IMR-90 (cell line): Measurements from ENCODE around the gene GABRE. TPM values are rescaled to one million over a fixed set of nuclear protein-coding genes. Genes with fewer than 3 reads are reported as not detected.

Experiments
- ATAC-seq: fragments of 200-7000 bp; cut with Tn5 transposase; 2 replicates; pipeline ENCODE4 v1.9.1; 2020; ENCODE audit warnings: low read depth, mild to moderate bottlenecking, moderate library complexity
- BruUV-seq: library from RNA; stranded (reverse); fragments of 400-500 nt; replicated peaks from 2 replicates; lab custom pipeline; 2021; lab: Mats Ljungman, UMichigan
- CTCF ChIA-PET: fragments of 300-600 bp; formaldehyde crosslinking; extraction: SDS; loops from one replicate; lab custom pipeline; 2021; ENCODE audit warnings: antibody characterized with exemption; lab: Yijun Ruan, JAX
- POLR2A ChIA-PET: fragments of 300-600 bp; sonication (Branson Sonifier 250); formaldehyde crosslinking; loops from one replicate; lab custom pipeline; 2022; ENCODE audit warnings: antibody characterized with exemption; ENCODE audit not compliant: unreplicated experiment; lab: Charles Lee
- DNase-seq: peaks from one replicate; pipeline ENCODE4 v3.0.0; 2013
- H2AFZ ChIP-seq: replicated peaks from 2 replicates; pipeline ENCODE3; 2013; ENCODE audit warnings: low read length, mild to moderate bottlenecking; ENCODE audit not compliant: poor library complexity
- H2AK5ac ChIP-seq: 2 replicates; pipeline ENCODE4 v1.6.1; 2013; ENCODE audit warnings: low read depth, low read length, inconsistent platforms
- H2AK9ac ChIP-seq: replicated peaks from 2 replicates; pipeline ENCODE3; 2013; ENCODE audit warnings: mild to moderate bottlenecking, low read depth, low read length, moderate library complexity; ENCODE audit not compliant: poor library complexity
- H2BK120ac ChIP-seq: 2 replicates; pipeline ENCODE4 v1.6.1; 2013; ENCODE audit warnings: low read depth, low read length, inconsistent platforms
- H2BK15ac ChIP-seq: 3 replicates; pipeline ENCODE4 v1.6.1; 2013; ENCODE audit warnings: low read depth, low read length, inconsistent platforms
- H2BK20ac ChIP-seq: 2 replicates; pipeline ENCODE4 v1.6.1; 2013; ENCODE audit warnings: low read depth, mild to moderate bottlenecking, inconsistent platforms, low read length, moderate library complexity
- H2BK5ac ChIP-seq: 2 replicates; pipeline ENCODE4 v1.6.1; 2013; ENCODE audit warnings: mild to moderate bottlenecking, low read depth, low read length, inconsistent platforms; ENCODE audit not compliant: poor library complexity, severe bottlenecking
- H3K14ac ChIP-seq: replicated peaks from 2 replicates; pipeline ENCODE4 v1.6.1; 2013; ENCODE audit warnings: low read depth, low read length, inconsistent platforms
- H3K18ac ChIP-seq: 2 replicates; pipeline ENCODE4 v1.6.1; 2013; ENCODE audit warnings: low read depth, low read length, control low read depth
- H3K23ac ChIP-seq: 2 replicates; pipeline ENCODE4 v1.6.1; 2013; ENCODE audit warnings: low read depth, low read length, inconsistent platforms
- H3K27ac ChIP-seq: 2 replicates; pipeline ENCODE4 v1.5.1; 2013; ENCODE audit warnings: mild to moderate bottlenecking, control low read depth, low read length; ENCODE audit not compliant: insufficient read depth
- H3K27me3 ChIP-seq: 2 replicates; pipeline ENCODE4 v1.6.1; 2013; ENCODE audit warnings: low read length; ENCODE audit not compliant: control insufficient read depth, insufficient read depth
- H3K36me3 ChIP-seq: 2 replicates; pipeline ENCODE4 v1.6.1; 2013; ENCODE audit warnings: low read length, mixed read lengths; ENCODE audit not compliant: control insufficient read depth, insufficient read depth
- H3K4ac ChIP-seq: 2 replicates; pipeline ENCODE4 v1.6.1; 2013; ENCODE audit warnings: low read depth, low read length, inconsistent platforms
- H3K4me1 ChIP-seq: 2 replicates; pipeline ENCODE4 v1.6.1; 2013; ENCODE audit warnings: low read length, mixed read lengths; ENCODE audit not compliant: control insufficient read depth, insufficient read depth
- H3K4me2 ChIP-seq: 2 replicates; pipeline ENCODE4 v1.6.1; 2013; ENCODE audit warnings: low read depth, mild to moderate bottlenecking, control low read depth, low read length, moderate library complexity
- H3K4me3 ChIP-seq: 2 replicates; pipeline ENCODE4 v1.5.1; 2013; ENCODE audit warnings: low read depth, mild to moderate bottlenecking, control low read depth, low read length, moderate library complexity; ENCODE audit not compliant: insufficient read depth
- H3K56ac ChIP-seq: 2 replicates; pipeline ENCODE4 v1.6.1; 2013; ENCODE audit warnings: low read length, inconsistent platforms; ENCODE audit not compliant: insufficient read depth; ENCODE audit errors: extremely low read depth
- H3K79me1 ChIP-seq, 2 experiments: 2 replicates each; pipeline ENCODE4 v1.6.1; 2013; ENCODE audit warnings: low read length in 2 of 2, inconsistent platforms in 1 of 2, low read depth in 1 of 2
- H3K9ac ChIP-seq: 2 replicates; pipeline ENCODE4 v1.6.1; 2013; ENCODE audit warnings: low read depth, low read length, control low read depth
- H3K9me1 ChIP-seq: 2 replicates; pipeline ENCODE4 v1.6.1; 2013; ENCODE audit warnings: low read length, inconsistent platforms; ENCODE audit not compliant: insufficient read depth
- H3K9me3 ChIP-seq: 2 replicates; pipeline ENCODE4 v1.6.1; 2013; ENCODE audit warnings: low read length; ENCODE audit not compliant: control insufficient read depth, insufficient read depth
- H4K20me1 ChIP-seq: 2 replicates; pipeline ENCODE4 v1.6.1; 2013; ENCODE audit warnings: low read length, inconsistent platforms; ENCODE audit not compliant: insufficient read depth
- H4K5ac ChIP-seq: 2 replicates; pipeline ENCODE4 v1.6.1; 2013; ENCODE audit warnings: mild to moderate bottlenecking, low read depth, low read length, control low read depth
- H4K8ac ChIP-seq, 2 experiments: 2 replicates each; pipeline ENCODE4 v1.6.1; 2013; ENCODE audit warnings: low read depth in 2 of 2, low read length in 2 of 2, control low read depth in 1 of 2, inconsistent platforms in 1 of 2
- H4K91ac ChIP-seq: 2 replicates; pipeline ENCODE4 v1.6.1; 2013; ENCODE audit warnings: low read depth, low read length, inconsistent platforms; ENCODE audit not compliant: insufficient read depth
- BHLHE40 ChIP-seq: fragments of 150-350 bp; IDR thresholded peaks from 2 replicates; pipeline ENCODE4 v1.6.1; 2016; ENCODE audit warnings: mild to moderate bottlenecking, low read depth, low read length
- CEBPB ChIP-seq: IDR thresholded peaks from 2 replicates; pipeline ENCODE4 v1.6.1; 2012; ENCODE audit warnings: low read depth, low read length, improper control_type of control experiment
- CHD1 ChIP-seq: IDR thresholded peaks from 2 replicates; pipeline ENCODE4 v1.6.1; 2012; ENCODE audit warnings: low read depth, low read length, improper control_type of control experiment
- CTCF ChIP-seq: conservative IDR thresholded peaks from 2 replicates; pipeline ENCODE4 v1.5.1; 2012; ENCODE audit warnings: mild to moderate bottlenecking, low read depth, low read length, improper control_type of control experiment
- ELK1 ChIP-seq: fragments of 150-350 bp; IDR thresholded peaks from 2 replicates; pipeline ENCODE4 v1.6.1; 2016; ENCODE audit warnings: low read depth, mild to moderate bottlenecking, low read length, moderate library complexity, borderline replicate concordance
- FOS ChIP-seq: fragments of 150-350 bp; IDR thresholded peaks from 2 replicates; pipeline ENCODE4 v1.6.1; 2016; ENCODE audit warnings: low read depth, low read length
- MAFK ChIP-seq: IDR thresholded peaks from 2 replicates; pipeline ENCODE4 v1.6.1; 2012; ENCODE audit warnings: low read depth, low read length, improper control_type of control experiment
- MAZ ChIP-seq: IDR thresholded peaks from 2 replicates; pipeline ENCODE4 v1.6.1; 2012; ENCODE audit warnings: low read depth, mild to moderate bottlenecking, low read length, improper control_type of control experiment, moderate library complexity, borderline replicate concordance
- MXI1 ChIP-seq: IDR thresholded peaks from 2 replicates; pipeline ENCODE4 v1.6.1; 2012; ENCODE audit warnings: low read depth, mild to moderate bottlenecking, low read length, moderate library complexity, borderline replicate concordance
- NFE2L2 ChIP-seq: fragments of 150-350 bp; IDR thresholded peaks from 2 replicates; pipeline ENCODE4 v1.6.1; 2016; ENCODE audit warnings: low read depth, mild to moderate bottlenecking, low read length
- POLR2A ChIP-seq: IDR thresholded peaks from 2 replicates; pipeline ENCODE4 v1.6.1; 2012; ENCODE audit warnings: mild to moderate bottlenecking, low read depth, low read length
- RAD21 ChIP-seq: IDR thresholded peaks from 2 replicates; pipeline ENCODE4 v1.6.1; 2012; ENCODE audit warnings: low read length, improper control_type of control experiment
- RCOR1 ChIP-seq: IDR thresholded peaks from 2 replicates; pipeline ENCODE4 v1.6.1; 2012; ENCODE audit warnings: mild to moderate bottlenecking, low read length, improper control_type of control experiment; ENCODE audit not compliant: insufficient replicate concordance
- SMC3 ChIP-seq: fragments of 150-350 bp; IDR thresholded peaks from 2 replicates; pipeline ENCODE4 v1.6.1; 2016; ENCODE audit warnings: low read depth, mild to moderate bottlenecking, antibody characterized with exemption, low read length, moderate library complexity
- USF2 ChIP-seq: fragments of 150-350 bp; IDR thresholded peaks from 2 replicates; pipeline ENCODE4 v1.6.1; 2017; ENCODE audit warnings: mild to moderate bottlenecking, antibody characterized with exemption, low read length, low read depth
- WGBS, 2 experiments: methylation state at CpG; one replicate each; pipeline versions ENCODE4 v1.1.5 to v1.1.7; 2013; ENCODE audit warnings: missing lambda C conversion rate in 2 of 2; ENCODE audit not compliant: insufficient read length in 1 of 2; ENCODE audit errors: extremely low coverage in 2 of 2; 5-methylcytosine and 5-hydroxymethylcytosine counted together
- dilution Hi-C: fragments of 300-500 bp; cut with HindIII; formaldehyde crosslinking; loops from one replicate; pipeline ENCODE4 v1.14.3; 2018; ENCODE audit warnings: low sequenced_read_pairs; ENCODE audit not compliant: unreplicated experiment
- in situ Hi-C: fragments of 300-500 bp; cut with MboI; formaldehyde crosslinking; loops from 3 replicates; pipeline ENCODE4 v1.14.3; 2019; ENCODE audit warnings: low sequenced_read_pairs, inconsistent platforms, mixed read lengths
- intact Hi-C: fragments of 100-400 bp; cut with micrococcal nuclease; formaldehyde crosslinking; loops from 2 replicates; pipeline ENCODE4 v1.10.0; 2022
- polyA plus RNA-seq, 3 experiments: library from polyadenylated mRNA; depleted of rRNA; stranded (reverse); fragments of >200 nt; gene quantifications; 2 replicates each; pipeline ENCODE4 v1.2.3, GENCODE V29; 2012; ENCODE audit warnings: low replicate concordance in 1 of 3
- total RNA-seq: library from RNA; depleted of rRNA; stranded (reverse); fragments of >200 nt; gene quantifications from 2 replicates; pipeline ENCODE4 v1.2.3, GENCODE V29; 2012

GABRE gene
- total and polyA plus RNA-seq, 2 of the 4 experiments (the other 2 are of a cell fraction), result 1.3 to 1.6 TPM

GRCh38 chrX:151912221-151912620 is 62.3 kb downstream of the GABRE start:
- Histone ChIP-seq H3K9me3 (peaks cover 5% of the 10 kb centered on the region; the same call in 1 of the 2 replicates), H2BK5ac (no peak overlapping the region), H4K8ac (no peak overlapping the region), H2BK15ac (no peak overlapping the region), H3K9me1 (no peaks in the 10 kb centered on the region), H3K4ac (no peak overlapping the region), H3K4me3 (no peak overlapping the region), H2AFZ (no peak overlapping the region), H3K27me3 (no peaks in the 10 kb centered on the region), H2BK20ac (no peak overlapping the region), H2AK9ac (no peak overlapping the region), H3K27ac (no peak overlapping the region), H3K14ac (no peak overlapping the region), H3K79me1 (no peaks in the 10 kb centered on the region), H3K56ac (no peak overlapping the region), H3K4me1 (no peaks in the 10 kb centered on the region), H4K20me1 (no peaks in the 10 kb centered on the region), H2BK120ac (no peak overlapping the region), H4K91ac (no peak overlapping the region), H3K18ac (no peak overlapping the region), H4K5ac (no peak overlapping the region), H2AK5ac (no peak overlapping the region), H3K9ac (no peak overlapping the region), H3K36me3 (no peaks in the 10 kb centered on the region), H3K23ac (no peak overlapping the region), H3K4me2 (no peak overlapping the region)
- dilution Hi-C loops, result no loop called here
- DNase-seq (no peak), ATAC-seq (no peak)
- ChIA-PET POLR2A (no interaction called here), CTCF (no interaction called here)
- no CpG with 5 or more reads among the region's 11 CpGs for WGBS, 2 experiments
- TF ChIP-seq USF2 (no peak), CEBPB (no peak), CHD1 (no peak), POLR2A (no peak), BHLHE40 (no peak), SMC3 (no peak), NFE2L2 (no peak), ELK1 (no peak), MXI1 (no peak), FOS (no peak), MAZ (no peak), MAFK (no peak), CTCF (no peak), RAD21 (no peak), RCOR1 (no peak)
- in situ Hi-C loops, result no loop called here
- intact Hi-C loops, result no loop called here
- no TSS peak for BruUV-seq
